ENCODE measurements around the gene KIRREL3.
A peak's percentile ranks its signal among the peaks of the same experiment; 100 is the strongest.

KIRREL3 gene

DNA sequence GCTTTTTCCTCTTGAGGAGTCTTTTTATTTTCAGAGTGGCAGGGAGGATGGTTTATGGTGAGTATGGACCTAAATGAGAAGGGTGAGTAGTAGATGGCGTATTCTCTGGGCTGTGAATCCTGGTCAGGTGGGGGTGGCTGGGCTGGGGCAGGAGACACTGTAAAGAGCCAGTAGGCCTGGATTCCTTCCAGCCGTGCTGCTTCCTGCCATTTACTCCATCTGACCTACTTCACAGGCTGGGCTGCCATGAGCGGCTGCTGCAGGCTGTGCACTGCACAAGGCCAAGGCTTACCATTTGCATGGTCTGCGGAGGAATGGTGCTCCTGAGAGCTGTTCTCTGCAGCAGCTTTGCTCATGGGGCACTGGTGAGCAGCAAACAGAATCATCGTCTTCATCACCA lies 297.6 kb downstream of the KIRREL3 start:
- no peak overlapping the region for H3K23ac ChIP-seq (ENCODE audit: low read length)
- H2BK15ac ChIP-seq (replicated peaks; ENCODE audit: low read depth): no peak overlapping the region
- H3K4ac ChIP-seq (ENCODE audit: low read depth, low read length): no peak overlapping the region
- WGBS (ENCODE audit: extremely low coverage, insufficient coverage, low lambda C conversion rate): no CpG with 5 or more reads among the region's 5 CpGs
- no peaks in the 10 kb centered on the region for H3K4me1 ChIP-seq (ENCODE audit: control insufficient read depth, low read depth, low read length)
- no peaks in the 10 kb centered on the region for H3K79me2 ChIP-seq (ENCODE audit: control insufficient read depth, insufficient read depth, low read length)
- no peak overlapping the region for H2BK5ac ChIP-seq (ENCODE audit: low read length)
- no peaks in the 10 kb centered on the region for H3K27me3 ChIP-seq (ENCODE audit: insufficient read depth, low read length, poor library complexity)
- H3K18ac ChIP-seq (ENCODE audit: low read length): no peak overlapping the region
- no peak overlapping the region for H4K5ac ChIP-seq (ENCODE audit: low read length)
- no peak overlapping the region for H2BK120ac ChIP-seq (ENCODE audit: low read depth, low read length)
- H3K27ac ChIP-seq (ENCODE audit: low read depth, low read length): no peak overlapping the region
- no peak overlapping the region for H3K4me2 ChIP-seq (ENCODE audit: low read length)
- no peak overlapping the region for H4K8ac ChIP-seq (ENCODE audit: low read depth, low read length)
- peak; percentile 6 for DNase-seq
- H3K56ac ChIP-seq (ENCODE audit: low read length): no peak overlapping the region
- H2AK5ac ChIP-seq (ENCODE audit: low read length): no peak overlapping the region
- H3K36me3 ChIP-seq (ENCODE audit: control insufficient read depth, insufficient read depth, low read length): no peaks in the 10 kb centered on the region
- no peak overlapping the region for H3K4me3 ChIP-seq (ENCODE audit: low read length)
- H3K9ac ChIP-seq (ENCODE audit: low read length): no peak overlapping the region
- H3K79me1 ChIP-seq (ENCODE audit: low read length): no peaks in the 10 kb centered on the region

DNA sequence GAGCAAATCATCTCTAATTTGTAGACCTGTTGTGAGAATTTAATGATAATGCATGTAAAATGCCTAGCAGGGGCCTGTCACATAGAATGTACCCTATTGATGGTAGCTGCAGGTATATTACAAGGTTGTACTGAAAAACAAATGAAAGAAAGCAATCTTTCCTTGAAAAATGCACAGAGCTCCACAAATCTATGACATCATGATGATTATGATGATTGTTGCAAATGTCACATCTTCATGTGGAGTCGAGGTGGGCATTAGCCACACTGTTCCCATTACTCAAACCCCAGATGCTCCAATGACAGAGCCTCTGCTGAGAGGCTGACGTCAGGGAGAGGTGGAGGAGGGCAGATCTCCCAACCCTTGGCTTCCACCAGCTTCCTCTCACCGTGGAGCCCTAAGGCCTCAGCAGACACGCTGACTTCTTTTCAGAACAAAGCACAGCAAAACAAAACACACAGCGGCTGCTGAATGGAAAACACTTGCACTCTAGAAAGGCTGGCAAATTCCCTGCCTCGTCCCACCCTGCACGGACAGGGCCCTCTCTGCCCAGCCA lies 298.3 kb downstream of the KIRREL3 start:
- Histone ChIP-seq H3K9ac (ENCODE audit: low read length) (no peak overlapping the region), H3K27ac (ENCODE audit: low read depth, low read length) (no peak overlapping the region), H3K36me3 (ENCODE audit: control insufficient read depth, insufficient read depth, low read length) (no peaks in the 10 kb centered on the region), H3K79me2 (ENCODE audit: control insufficient read depth, insufficient read depth, low read length) (no peaks in the 10 kb centered on the region), H3K4me1 (ENCODE audit: control insufficient read depth, low read depth, low read length) (no peaks in the 10 kb centered on the region), H2BK5ac (ENCODE audit: low read length) (no peak overlapping the region), H3K18ac (ENCODE audit: low read length) (no peak overlapping the region), H3K23ac (ENCODE audit: low read length) (no peak overlapping the region), H3K79me1 (ENCODE audit: low read length) (no peaks in the 10 kb centered on the region), H4K8ac (ENCODE audit: low read depth, low read length) (no peak overlapping the region), H3K56ac (ENCODE audit: low read length) (no peak overlapping the region), H3K27me3 (ENCODE audit: insufficient read depth, low read length, poor library complexity) (no peaks in the 10 kb centered on the region), H4K5ac (ENCODE audit: low read length) (no peak overlapping the region), H3K4me2 (ENCODE audit: low read length) (no peak overlapping the region), H2BK15ac (replicated peaks; ENCODE audit: low read depth) (no peak overlapping the region), H3K4ac (ENCODE audit: low read depth, low read length) (no peak overlapping the region), H3K4me3 (ENCODE audit: low read length) (no peak overlapping the region), H2BK120ac (ENCODE audit: low read depth, low read length) (no peak overlapping the region), H2AK5ac (ENCODE audit: low read length) (no peak overlapping the region)
- no peak for DNase-seq
- WGBS (ENCODE audit: extremely low coverage, insufficient coverage, low lambda C conversion rate): no CpG with 5 or more reads among the region's 7 CpGs

DNA sequence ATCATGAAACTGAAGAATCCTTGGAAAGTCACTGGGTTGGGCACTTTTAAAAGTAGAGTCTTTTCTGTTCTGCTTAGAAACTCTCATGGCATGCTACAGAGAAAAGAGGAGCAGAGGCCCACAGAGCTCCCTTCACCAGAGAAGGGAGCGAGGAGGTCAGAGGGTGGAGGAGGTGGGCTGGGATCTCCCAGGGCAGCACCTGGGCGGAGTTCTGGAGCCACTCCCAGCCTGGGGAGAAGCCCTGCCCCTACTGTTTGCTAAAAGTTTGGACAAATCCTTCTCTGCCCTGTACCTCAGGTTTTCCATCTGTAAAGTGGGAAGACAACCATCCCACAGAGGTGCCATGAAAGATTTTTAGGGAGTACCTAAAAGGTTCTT lies 299.1 kb downstream of the KIRREL3 start:
- no peaks in the 10 kb centered on the region for H3K79me2 ChIP-seq (ENCODE audit: control insufficient read depth, insufficient read depth, low read length)
- no peak overlapping the region for H2BK15ac ChIP-seq (replicated peaks; ENCODE audit: low read depth)
- no peak overlapping the region for H3K23ac ChIP-seq (ENCODE audit: low read length)
- H3K4ac ChIP-seq (ENCODE audit: low read depth, low read length): no peak overlapping the region
- H3K18ac ChIP-seq (ENCODE audit: low read length): no peak overlapping the region
- H3K4me1 ChIP-seq (ENCODE audit: control insufficient read depth, low read depth, low read length): no peaks in the 10 kb centered on the region
- H4K5ac ChIP-seq (ENCODE audit: low read length): no peak overlapping the region
- DNase-seq: no peak
- no peak overlapping the region for H3K4me3 ChIP-seq (ENCODE audit: low read length)
- H3K56ac ChIP-seq (ENCODE audit: low read length): no peak overlapping the region
- no peaks in the 10 kb centered on the region for H3K27me3 ChIP-seq (ENCODE audit: insufficient read depth, low read length, poor library complexity)
- WGBS (ENCODE audit: extremely low coverage, insufficient coverage, low lambda C conversion rate): no CpG with 5 or more reads among the region's 2 CpGs
- no peak overlapping the region for H3K27ac ChIP-seq (ENCODE audit: low read depth, low read length)
- H3K9ac ChIP-seq (ENCODE audit: low read length): no peak overlapping the region
- no peak overlapping the region for H4K8ac ChIP-seq (ENCODE audit: low read depth, low read length)
- no peak overlapping the region for H2BK5ac ChIP-seq (ENCODE audit: low read length)
- H3K4me2 ChIP-seq (ENCODE audit: low read length): no peak overlapping the region
- H2BK120ac ChIP-seq (ENCODE audit: low read depth, low read length): no peak overlapping the region
- no peak overlapping the region for H2AK5ac ChIP-seq (ENCODE audit: low read length)
- no peaks in the 10 kb centered on the region for H3K36me3 ChIP-seq (ENCODE audit: control insufficient read depth, insufficient read depth, low read length)
- H3K79me1 ChIP-seq (ENCODE audit: low read length): no peaks in the 10 kb centered on the region

DNA sequence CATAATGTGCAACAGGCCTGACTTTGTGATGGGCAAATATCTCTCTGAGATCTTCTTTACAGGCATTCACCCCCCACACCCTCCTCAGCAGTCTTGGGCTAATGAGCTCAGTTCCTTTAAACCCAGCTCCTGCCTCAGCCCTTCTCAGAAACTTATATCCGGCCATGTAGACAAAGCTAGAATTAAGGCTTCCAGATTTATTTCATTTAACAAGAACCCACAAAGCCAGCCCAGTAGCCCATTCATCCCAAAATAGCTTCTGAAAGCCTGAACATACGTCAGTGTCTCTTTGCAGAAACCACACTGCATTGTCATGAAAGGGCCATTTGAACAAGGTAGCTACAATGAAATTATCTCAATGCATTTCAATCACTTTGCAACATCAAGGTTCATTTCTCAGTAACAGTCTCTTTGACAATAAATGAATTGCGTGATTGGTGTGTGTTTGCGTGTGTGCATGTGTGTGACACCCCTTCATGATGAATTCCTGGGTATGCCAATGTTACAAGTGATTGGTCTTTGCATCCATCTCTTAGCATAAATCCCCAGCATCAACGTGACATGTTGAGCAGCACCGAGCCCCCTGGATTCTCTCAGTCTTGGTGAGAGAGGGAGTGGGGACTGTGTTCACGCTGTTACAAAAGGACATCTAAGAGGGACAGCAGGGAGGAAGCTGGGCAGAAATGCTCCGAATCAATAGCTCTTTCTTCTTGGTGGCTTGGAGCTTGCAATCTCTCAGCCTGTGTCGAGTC lies 299.6 kb downstream of the KIRREL3 start:
- no peak overlapping the region for H3K4me3 ChIP-seq (ENCODE audit: low read length)
- H3K27ac ChIP-seq (ENCODE audit: low read depth, low read length): no peak overlapping the region
- H3K9ac ChIP-seq (ENCODE audit: low read length): no peak overlapping the region
- H3K4me1 ChIP-seq (ENCODE audit: control insufficient read depth, low read depth, low read length): no peaks in the 10 kb centered on the region
- H2BK5ac ChIP-seq (ENCODE audit: low read length): no peak overlapping the region
- H3K79me1 ChIP-seq (ENCODE audit: low read length): no peaks in the 10 kb centered on the region
- H4K8ac ChIP-seq (ENCODE audit: low read depth, low read length): no peak overlapping the region
- H2BK120ac ChIP-seq (ENCODE audit: low read depth, low read length): no peak overlapping the region
- no peak overlapping the region for H3K4ac ChIP-seq (ENCODE audit: low read depth, low read length)
- H4K5ac ChIP-seq (ENCODE audit: low read length): no peak overlapping the region
- no peak overlapping the region for H3K4me2 ChIP-seq (ENCODE audit: low read length)
- no peaks in the 10 kb centered on the region for H3K27me3 ChIP-seq (ENCODE audit: insufficient read depth, low read length, poor library complexity)
- no CpG with 5 or more reads among the region's 9 CpGs for WGBS (ENCODE audit: extremely low coverage, insufficient coverage, low lambda C conversion rate)
- no peak overlapping the region for H3K18ac ChIP-seq (ENCODE audit: low read length)
- no peaks in the 10 kb centered on the region for H3K79me2 ChIP-seq (ENCODE audit: control insufficient read depth, insufficient read depth, low read length)
- DNase-seq: no peak
- H3K36me3 ChIP-seq (ENCODE audit: control insufficient read depth, insufficient read depth, low read length): no peaks in the 10 kb centered on the region
- no peak overlapping the region for H3K23ac ChIP-seq (ENCODE audit: low read length)
- H2BK15ac ChIP-seq (replicated peaks; ENCODE audit: low read depth): no peak overlapping the region
- no peak overlapping the region for H3K56ac ChIP-seq (ENCODE audit: low read length)
- H2AK5ac ChIP-seq (ENCODE audit: low read length): no peak overlapping the region

DNA sequence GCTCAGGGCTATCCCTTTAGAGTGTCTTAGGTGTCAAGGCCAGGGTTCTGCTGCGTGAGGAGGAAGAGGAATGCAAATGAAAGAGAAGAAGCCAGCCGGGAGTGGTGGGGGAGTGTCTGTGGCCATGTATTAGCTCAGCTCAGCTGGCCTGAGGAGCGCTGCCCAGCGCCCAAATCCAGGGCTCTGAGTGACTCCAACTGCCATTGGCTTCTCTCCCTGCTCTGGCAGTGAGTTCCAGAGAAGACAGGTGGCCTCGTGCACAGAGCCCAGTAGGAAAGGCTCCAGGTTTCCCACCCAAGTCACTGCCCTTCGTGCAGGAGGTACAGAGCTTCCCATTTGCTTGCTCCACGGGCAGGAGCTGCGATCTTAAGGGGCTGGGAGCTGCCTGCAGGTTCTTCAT lies 302.0 kb downstream of the KIRREL3 start:
- no peak overlapping the region for H4K5ac ChIP-seq (ENCODE audit: low read length)

DNA sequence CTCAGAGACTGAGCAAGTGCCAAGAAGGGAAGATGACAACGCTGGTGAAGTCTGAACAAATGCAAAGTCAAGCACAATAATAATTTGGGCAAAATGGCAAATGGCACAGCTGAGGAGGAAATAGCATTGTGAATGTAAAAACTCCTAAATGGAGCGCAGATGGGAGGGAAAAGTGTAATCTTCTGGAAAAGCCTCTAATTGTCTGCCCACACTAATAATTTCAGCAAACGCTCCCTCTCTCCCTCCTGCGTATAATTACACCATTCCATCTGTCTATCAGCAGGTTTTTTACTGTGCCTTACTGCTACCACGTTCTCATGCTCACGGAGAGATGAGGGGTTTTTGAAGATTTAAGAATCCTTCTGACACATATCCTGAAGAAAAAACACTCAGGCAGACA lies 302.6 kb downstream of the KIRREL3 start:
- H3K79me2 ChIP-seq (ENCODE audit: control insufficient read depth, insufficient read depth, low read length): no peaks in the 10 kb centered on the region
- no peak overlapping the region for H3K23ac ChIP-seq (ENCODE audit: low read length)
- no peak overlapping the region for H3K4ac ChIP-seq (ENCODE audit: low read depth, low read length)
- H3K18ac ChIP-seq (ENCODE audit: low read length): no peak overlapping the region
- no CpG with 5 or more reads among the region's 6 CpGs for WGBS (ENCODE audit: extremely low coverage, insufficient coverage, low lambda C conversion rate)
- H4K8ac ChIP-seq (ENCODE audit: low read depth, low read length): no peak overlapping the region
- H3K4me2 ChIP-seq (ENCODE audit: low read length): no peak overlapping the region
- H2BK120ac ChIP-seq (ENCODE audit: low read depth, low read length): no peak overlapping the region
- H3K27ac ChIP-seq (ENCODE audit: low read depth, low read length): no peak overlapping the region
- no peak overlapping the region for H2BK15ac ChIP-seq (replicated peaks; ENCODE audit: low read depth)
- no peaks in the 10 kb centered on the region for H3K36me3 ChIP-seq (ENCODE audit: control insufficient read depth, insufficient read depth, low read length)
- H3K4me3 ChIP-seq (ENCODE audit: low read length): no peak overlapping the region
- no peaks in the 10 kb centered on the region for H3K4me1 ChIP-seq (ENCODE audit: control insufficient read depth, low read depth, low read length)
- DNase-seq: no peak
- H4K5ac ChIP-seq (ENCODE audit: low read length): no peak overlapping the region
- H3K9ac ChIP-seq (ENCODE audit: low read length): no peak overlapping the region
- no peaks in the 10 kb centered on the region for H3K79me1 ChIP-seq (ENCODE audit: low read length)
- H3K56ac ChIP-seq (ENCODE audit: low read length): no peak overlapping the region
- no peaks in the 10 kb centered on the region for H3K27me3 ChIP-seq (ENCODE audit: insufficient read depth, low read length, poor library complexity)
- H2BK5ac ChIP-seq (ENCODE audit: low read length): no peak overlapping the region
- H2AK5ac ChIP-seq (ENCODE audit: low read length): no peak overlapping the region

More for the DNA sequence above, 302.0 kb downstream of the KIRREL3 start:
- no peak overlapping the region for H3K4me2 ChIP-seq (ENCODE audit: low read length)
- H3K23ac ChIP-seq (ENCODE audit: low read length): peak overlapping the region; percentile 95
- H3K18ac ChIP-seq (ENCODE audit: low read length): no peak overlapping the region
- no peak overlapping the region for H3K4me3 ChIP-seq (ENCODE audit: low read length)
- H3K79me2 ChIP-seq (ENCODE audit: control insufficient read depth, insufficient read depth, low read length): no peaks in the 10 kb centered on the region
- no peaks in the 10 kb centered on the region for H3K4me1 ChIP-seq (ENCODE audit: control insufficient read depth, low read depth, low read length)
- H2BK120ac ChIP-seq (ENCODE audit: low read depth, low read length): no peak overlapping the region
- H2BK15ac ChIP-seq (replicated peaks; ENCODE audit: low read depth): no peak overlapping the region
- no peaks in the 10 kb centered on the region for H3K27me3 ChIP-seq (ENCODE audit: insufficient read depth, low read length, poor library complexity)
- no peak overlapping the region for H3K27ac ChIP-seq (ENCODE audit: low read depth, low read length)
- peak; percentile 6 for DNase-seq
- H3K4ac ChIP-seq (ENCODE audit: low read depth, low read length): no peak overlapping the region
- no peaks in the 10 kb centered on the region for H3K79me1 ChIP-seq (ENCODE audit: low read length)
- H3K9ac ChIP-seq (ENCODE audit: low read length): no peak overlapping the region
- no peak overlapping the region for H3K56ac ChIP-seq (ENCODE audit: low read length)
- WGBS (ENCODE audit: extremely low coverage, insufficient coverage, low lambda C conversion rate): no CpG with 5 or more reads among the region's 8 CpGs
- no peaks in the 10 kb centered on the region for H3K36me3 ChIP-seq (ENCODE audit: control insufficient read depth, insufficient read depth, low read length)
- H2BK5ac ChIP-seq (ENCODE audit: low read length): no peak overlapping the region
- H4K8ac ChIP-seq (ENCODE audit: low read depth, low read length): no peak overlapping the region
- H2AK5ac ChIP-seq (ENCODE audit: low read length): no peak overlapping the region
